RWPE1 (cell line): ENCODE data around the gene MRRF.

Source experiments
- CTCF ChIA-PET: fragments of 350-600 bp; sonication (Branson Sonifier 250); formaldehyde crosslinking; extraction: SDS; loops from one replicate; lab custom pipeline; 2021; lab: Yijun Ruan, JAX
- POLR2A ChIA-PET: fragments of 400-600 bp; formaldehyde crosslinking; extraction: SDS; loops from one replicate; lab custom pipeline; 2020; ENCODE audit warnings: antibody characterized with exemption; ENCODE audit not compliant: low non-redundant PET; lab: Yijun Ruan, JAX
- DNase-seq: peaks from one replicate; pipeline ENCODE4 v3.0.0; 2012; ENCODE audit warnings: low spot score
- H3K27ac ChIP-seq: fragments of 450-650 bp; 2 replicates; pipeline ENCODE4 v1.5.1; 2017
- CTCF ChIP-seq: fragments of 450-650 bp; conservative IDR thresholded peaks from 2 replicates; pipeline ENCODE4 v1.5.1; 2017; ENCODE audit warnings: low read depth, mild to moderate bottlenecking

MRRF gene

GRCh38 chr9:122307925-122308324, 43.2 kb downstream of the MRRF start:
- ChIA-PET CTCF (interaction anchor here (0.6 kb wide), 1 partner anchor 161 kb away, joined by 4 read pairs; no protein-coding TSS in a partner anchor), POLR2A (interaction anchor here (0.7 kb wide), 1 partner anchor 1077 kb away, joined by 4 read pairs; no protein-coding TSS in a partner anchor)
- DNase-seq: no peak
- no peak overlapping the region for H3K27ac ChIP-seq
- no peak for TF ChIP-seq CTCF

GRCh38 chr9:122309861-122310260, 45.2 kb downstream of the MRRF start:
- no peak overlapping the region for H3K27ac ChIP-seq
- no peak for TF ChIP-seq CTCF
- DNase-seq: no peak
- POLR2A ChIA-PET: no interaction called here
- CTCF ChIA-PET: interaction anchor here (0.6 kb wide), 1 partner anchor 185 kb away, joined by 3 read pairs; no protein-coding TSS in a partner anchor

- POLR2A ChIA-PET: no interaction called here
- CTCF ChIA-PET: no interaction called here
Observed at GRCh38 chr9:122314165-122314564, 49.5 kb downstream of the MRRF start.

GRCh38 chr9:122315534-122315933, 50.9 kb downstream of the MRRF start:
- ChIA-PET CTCF (no interaction called here), POLR2A (no interaction called here)
- DNase-seq: no peak
- TF ChIP-seq CTCF: no peak
- H3K27ac ChIP-seq: peak overlapping the region; percentile 26; the same call in 1 of the 2 replicates

More at GRCh38 chr9:122314165-122314564, 49.5 kb downstream of the MRRF start:
- TF ChIP-seq CTCF: no peak
- no peak for DNase-seq
- no peak overlapping the region for H3K27ac ChIP-seq

- ChIA-PET CTCF (interaction anchor here (0.6 to 1.0 kb wide), 3 partner anchors 9 to 306 kb away, joined by 3 to 4 read pairs (median 3); no protein-coding TSS in a partner anchor), POLR2A (no interaction called here)
- no peak for TF ChIP-seq CTCF
- DNase-seq: no peak
- peak overlapping the region; percentile 31 for H3K27ac ChIP-seq
Observed at GRCh38 chr9:122318284-122318683, 53.6 kb downstream of the MRRF start.

GRCh38 chr9:122320413-122320881, 55.8 kb downstream of the MRRF start:
- ChIA-PET CTCF (no interaction called here), POLR2A (no interaction called here)
- TF ChIP-seq CTCF: no peak
- DNase-seq: no peak
- no peak overlapping the region for H3K27ac ChIP-seq
